ENCODE measurements around the gene SUPT20HL2.
"Not testable (repeated sequence)": the region's sequence is repeated elsewhere in the genome, so short reads cannot be mapped to it uniquely, and the experiment has no call there.

Gene SUPT20HL2

DNA sequence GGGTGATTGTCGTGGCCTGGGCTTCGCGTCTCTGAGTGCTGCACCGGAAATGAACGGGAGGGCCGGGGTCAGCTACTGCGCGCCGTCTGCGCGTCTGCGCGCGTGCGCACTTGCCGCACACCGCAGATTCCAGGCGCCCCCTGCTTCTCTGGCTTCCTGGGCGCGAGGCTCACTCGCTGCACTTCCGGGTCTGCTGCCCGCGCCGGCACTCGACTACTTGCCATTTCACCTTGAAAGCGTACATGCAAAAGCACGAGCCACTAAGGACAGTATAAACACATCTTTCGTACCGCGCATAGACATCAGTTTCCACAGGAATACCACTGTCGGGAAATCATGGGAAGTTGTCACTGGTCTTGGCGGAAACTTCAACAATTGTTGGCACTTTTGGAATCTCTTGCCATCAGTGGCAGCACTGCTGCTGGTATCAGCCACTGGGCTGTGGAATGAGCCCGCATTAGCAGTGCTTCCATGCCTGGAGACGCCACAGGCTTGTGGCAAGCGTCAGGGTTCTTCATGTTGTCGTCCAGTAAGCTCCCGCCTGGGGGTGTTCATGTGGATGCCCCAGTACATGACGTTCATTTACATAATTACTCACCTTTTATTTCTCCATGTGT, at the start of gene SUPT20HL2:
SUPT20HL2 (minus strand) TSS at position 51 of the 617 bp plus-strand sequence. CDS start 754 bp downstream, outside the sequence.
- TF ChIP-seq, protein P1, sequence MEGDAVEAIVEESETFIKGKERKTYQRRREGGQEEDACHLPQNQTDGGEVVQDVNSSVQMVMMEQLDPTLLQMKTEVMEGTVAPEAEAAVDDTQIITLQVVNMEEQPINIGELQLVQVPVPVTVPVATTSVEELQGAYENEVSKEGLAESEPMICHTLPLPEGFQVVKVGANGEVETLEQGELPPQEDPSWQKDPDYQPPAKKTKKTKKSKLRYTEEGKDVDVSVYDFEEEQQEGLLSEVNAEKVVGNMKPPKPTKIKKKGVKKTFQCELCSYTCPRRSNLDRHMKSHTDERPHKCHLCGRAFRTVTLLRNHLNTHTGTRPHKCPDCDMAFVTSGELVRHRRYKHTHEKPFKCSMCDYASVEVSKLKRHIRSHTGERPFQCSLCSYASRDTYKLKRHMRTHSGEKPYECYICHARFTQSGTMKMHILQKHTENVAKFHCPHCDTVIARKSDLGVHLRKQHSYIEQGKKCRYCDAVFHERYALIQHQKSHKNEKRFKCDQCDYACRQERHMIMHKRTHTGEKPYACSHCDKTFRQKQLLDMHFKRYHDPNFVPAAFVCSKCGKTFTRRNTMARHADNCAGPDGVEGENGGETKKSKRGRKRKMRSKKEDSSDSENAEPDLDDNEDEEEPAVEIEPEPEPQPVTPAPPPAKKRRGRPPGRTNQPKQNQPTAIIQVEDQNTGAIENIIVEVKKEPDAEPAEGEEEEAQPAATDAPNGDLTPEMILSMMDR (IDR thresholded peaks at IDR 0.05; ENCODE audit: borderline replicate concordance, control extremely low read depth, extremely low read depth, insufficient read depth, missing control alignments), result no peak
- in situ Hi-C loops (cut with MboI; ENCODE audit: low sequenced_read_pairs, unreplicated experiment), result no loop called here
- DNase-seq (ENCODE audit: low spot score), result no peak

DNA sequence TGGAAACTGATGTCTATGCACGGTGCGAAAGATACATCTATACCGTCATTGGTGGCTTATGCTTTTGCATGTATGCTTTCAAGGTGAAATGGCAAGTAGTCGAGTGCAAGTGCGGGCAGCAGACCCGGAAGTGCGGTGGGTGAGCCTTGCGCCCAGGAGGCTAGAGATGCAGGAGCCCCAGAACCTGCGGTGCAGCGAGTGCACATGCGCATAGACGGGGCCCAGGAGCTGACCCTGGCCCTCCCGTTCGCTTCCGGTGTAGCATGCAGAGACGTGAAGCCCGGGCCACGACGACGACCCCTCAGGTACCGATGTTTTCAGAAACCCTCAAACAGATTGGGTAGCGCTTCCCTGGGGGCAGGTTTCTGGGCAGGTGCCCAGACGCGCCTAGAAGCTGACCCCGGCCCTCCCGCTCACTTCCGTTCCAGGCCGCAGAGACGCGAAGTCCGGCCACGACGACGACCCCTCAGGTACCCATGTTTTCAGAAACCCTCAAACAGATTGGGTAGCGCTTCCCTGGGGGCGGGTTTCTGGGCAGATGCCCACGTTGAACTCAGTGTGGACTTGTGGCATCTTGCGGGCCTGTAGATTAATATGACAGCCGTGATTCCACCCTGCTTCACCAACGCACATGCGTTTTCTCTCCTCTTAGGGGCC, 48.3 kb upstream of the SUPT20HL2 start:
- DNase-seq (ENCODE audit: low spot score); in situ Hi-C loops (cut with MboI; ENCODE audit: low sequenced_read_pairs, unreplicated experiment): not testable (repeated sequence)

DNA sequence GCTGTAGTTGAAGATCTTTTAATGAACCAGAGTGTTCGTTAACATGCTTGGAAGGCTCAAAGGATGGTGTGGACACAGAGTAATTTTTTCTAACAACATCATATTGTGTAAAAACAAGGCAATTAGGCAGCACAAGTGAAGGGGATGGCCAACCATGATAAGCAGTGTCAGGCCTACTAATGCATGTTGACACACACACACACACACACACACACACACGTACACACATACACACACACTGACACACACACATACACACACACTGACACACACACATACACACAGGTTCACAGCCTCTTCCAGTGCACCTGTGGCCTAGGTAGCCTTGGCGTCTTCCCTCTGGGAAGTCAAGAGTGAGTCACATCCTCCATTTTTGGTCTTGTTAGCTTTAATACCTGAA, 46.4 kb upstream of the SUPT20HL2 start, which contains the start of gene SUPT20HL1:
SUPT20HL1 (plus strand) TSS at position 368 of the 400 bp plus-strand sequence. CDS start 2,122 bp downstream, outside the sequence.
- TF ChIP-seq, protein P1 (IDR thresholded peaks at IDR 0.05; ENCODE audit: borderline replicate concordance, control extremely low read depth, extremely low read depth, insufficient read depth, missing control alignments), result no peak
- in situ Hi-C loops (cut with MboI; ENCODE audit: low sequenced_read_pairs, unreplicated experiment), result no loop called here
- DNase-seq (ENCODE audit: low spot score), result no peak

DNA sequence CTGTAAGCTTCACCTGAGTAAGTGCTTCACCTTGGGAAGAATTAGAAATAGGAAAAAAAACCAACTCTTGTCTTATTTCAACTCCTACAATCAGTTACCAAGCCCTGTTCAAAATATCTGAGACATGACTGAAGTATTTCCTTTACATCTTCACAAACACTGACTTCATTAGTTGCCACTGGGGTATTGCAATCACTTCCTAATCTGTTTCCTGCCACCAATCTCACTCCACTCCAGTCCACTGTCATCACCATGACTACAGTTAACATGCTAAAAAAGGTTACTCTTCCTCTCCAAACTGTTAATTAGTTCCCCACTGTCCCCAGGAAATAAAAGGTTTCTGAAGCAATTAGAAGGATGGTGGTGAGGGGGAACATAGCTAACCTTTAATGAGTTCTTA, 43.2 kb upstream of the SUPT20HL2 start:
- DNase-seq (ENCODE audit: low spot score), result no peak
- in situ Hi-C loops (cut with MboI; ENCODE audit: low sequenced_read_pairs, unreplicated experiment), result no loop called here
- TF ChIP-seq, protein P1 (IDR thresholded peaks at IDR 0.05; ENCODE audit: borderline replicate concordance, control extremely low read depth, extremely low read depth, insufficient read depth, missing control alignments), result no peak

DNA sequence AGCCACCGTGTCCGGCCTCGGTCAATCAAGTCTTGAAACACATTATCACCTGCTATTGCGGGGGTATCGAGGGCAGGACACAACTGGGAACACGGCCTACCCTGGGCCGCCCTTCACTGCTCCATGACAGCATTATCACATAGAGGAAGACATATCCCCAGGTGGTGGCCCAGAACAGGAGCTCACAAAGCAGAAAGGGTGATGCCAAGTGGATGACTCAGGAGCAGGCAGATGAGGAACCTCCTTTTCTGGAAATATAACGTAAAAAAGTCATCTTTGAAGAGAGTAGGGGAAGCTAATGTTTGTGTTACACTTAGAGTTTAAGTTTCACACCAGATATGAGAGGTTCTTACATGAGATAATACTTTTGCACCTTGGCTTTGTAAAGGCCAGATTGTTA, 41.2 kb upstream of the SUPT20HL2 start:
- TF ChIP-seq, protein P1 (IDR thresholded peaks at IDR 0.05; ENCODE audit: borderline replicate concordance, control extremely low read depth, extremely low read depth, insufficient read depth, missing control alignments), result no peak
- DNase-seq (ENCODE audit: low spot score), result no peak
- in situ Hi-C loops (cut with MboI; ENCODE audit: low sequenced_read_pairs, unreplicated experiment), result no loop called here

DNA sequence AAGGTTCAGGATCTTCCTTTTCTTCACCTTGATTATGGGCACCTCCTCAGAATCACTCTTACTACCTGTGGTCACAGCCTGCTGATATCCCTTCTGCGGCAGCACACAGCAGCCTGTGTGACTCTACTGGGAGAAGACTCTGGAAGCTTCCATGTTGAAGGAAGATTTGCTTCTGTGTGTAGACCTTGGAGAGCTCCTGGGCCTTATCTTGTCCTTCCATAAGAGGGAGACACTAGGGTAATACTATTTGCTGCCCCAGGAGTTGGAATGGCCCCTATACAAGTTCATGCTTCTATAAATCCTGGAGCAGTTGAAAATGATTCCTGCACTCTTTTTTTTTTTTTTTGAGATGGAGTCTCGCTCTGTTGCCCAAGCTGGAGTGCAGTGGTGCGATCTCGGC, 36.3 kb upstream of the SUPT20HL2 start:
- TF ChIP-seq, protein P1 (IDR thresholded peaks at IDR 0.05; ENCODE audit: borderline replicate concordance, control extremely low read depth, extremely low read depth, insufficient read depth, missing control alignments), result no peak
- in situ Hi-C loops (cut with MboI; ENCODE audit: low sequenced_read_pairs, unreplicated experiment), result no loop called here
- DNase-seq (ENCODE audit: low spot score), result no peak

DNA sequence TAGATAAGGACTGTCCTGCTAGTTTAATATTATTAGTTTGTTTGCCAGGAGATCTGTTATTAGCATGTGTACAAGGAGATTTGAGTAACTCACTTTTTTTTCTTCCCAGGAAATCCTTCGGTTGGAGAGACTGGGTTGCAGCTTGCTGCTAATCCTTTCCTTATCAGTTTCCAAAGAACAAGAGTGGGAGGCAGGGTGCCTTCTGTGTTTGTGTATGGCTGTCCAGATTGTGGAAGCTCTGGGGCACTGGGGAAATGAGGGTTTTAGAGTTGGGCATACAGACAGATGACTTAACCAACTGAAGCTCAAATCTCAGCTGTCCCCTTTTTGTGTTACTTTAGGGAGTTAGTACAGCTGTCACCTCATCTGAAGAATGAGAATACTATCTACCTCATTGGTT, 34.0 kb upstream of the SUPT20HL2 start:
- in situ Hi-C loops (cut with MboI; ENCODE audit: low sequenced_read_pairs, unreplicated experiment), result no loop called here
- DNase-seq (ENCODE audit: low spot score), result no peak
- TF ChIP-seq, protein P1 (IDR thresholded peaks at IDR 0.05; ENCODE audit: borderline replicate concordance, control extremely low read depth, extremely low read depth, insufficient read depth, missing control alignments), result no peak

Measured in GM13976 (cell line).